T-helper 2 cell (primary cell): ENCODE data around the gene NRIP2.

ENCODE experiments used
- DNase-seq, 5 experiments: peaks; one replicate each; pipeline versions ENCODE4 v3.0.0 to v3.0.0-alpha.2; 2012 to 2022

The NRIP2 gene

GRCh38 chr12:2844786-2845185 is 10.0 kb upstream of the NRIP2 start:
- no peak for DNase-seq

- no peak for DNase-seq
Measured at GRCh38 chr12:2842948-2843347, 8.1 kb upstream of the NRIP2 start.

- no peak for DNase-seq
Measured at GRCh38 chr12:2841056-2841650, 6.3 kb upstream of the NRIP2 start.

- no peak for DNase-seq
Measured at GRCh38 chr12:2836574-2836973, 1.7 kb upstream of the NRIP2 start.

- no peak for DNase-seq
Measured at GRCh38 chr12:2835691-2836403, 1.0 kb upstream of the NRIP2 start.

- DNase-seq = no peak
Measured at GRCh38 chr12:2833810-2834209, 1.0 kb downstream of the NRIP2 start.

GRCh38 chr12:2833327-2833726 is 1.5 kb downstream of the NRIP2 start:
- DNase-seq = no peak

- no peak for DNase-seq
Measured at GRCh38 chr12:2832550-2833127, 2.2 kb downstream of the NRIP2 start.

GRCh38 chr12:2829275-2829674 is 5.6 kb downstream of the NRIP2 start:
- DNase-seq = no peak

GRCh38 chr12:2826721-2827515 is 7.9 kb downstream of the NRIP2 start:
- DNase-seq = no peak

GRCh38 chr12:2826036-2826435 is 8.8 kb downstream of the NRIP2 start:
- no peak for DNase-seq

- no peak for DNase-seq
Measured at GRCh38 chr12:2825132-2825531, 9.7 kb downstream of the NRIP2 start.

- DNase-seq = no peak
Measured at GRCh38 chr12:2824541-2824940, 10.3 kb downstream of the NRIP2 start.

- DNase-seq = no peak
Measured at GRCh38 chr12:2823483-2823882, 11.4 kb downstream of the NRIP2 start.

- no peak for DNase-seq
Measured at GRCh38 chr12:2820432-2820831, 14.4 kb downstream of the NRIP2 start.

GRCh38 chr12:2819810-2820209 is 15.0 kb downstream of the NRIP2 start:
- no peak for DNase-seq

GRCh38 chr12:2813214-2814185 is 21.3 kb downstream of the NRIP2 start:
- peak in 3 of 5 experiments; percentile 6 to 80 (median 24) for DNase-seq

GRCh38 chr12:2812290-2813213 is 22.3 kb downstream of the NRIP2 start, which contains the start of gene ITFG2:
TSS of gene ITFG2 (plus strand) at chr12:2812668. CDS start at chr12:2812761, 93 bp downstream.
- DNase-seq = peak; percentile 80 to 99 (median 93)

GRCh38 chr12:2811801-2812200 is 23.0 kb downstream of the NRIP2 start:
- DNase-seq = no peak

GRCh38 chr12:2806700-2807099 is 28.1 kb downstream of the NRIP2 start:
- DNase-seq = no peak

- DNase-seq = no peak
Measured at GRCh38 chr12:2805143-2805520, 29.7 kb downstream of the NRIP2 start.
